NCI-H128 (cell line): ENCODE measurements around the gene MS4A5.

Experiments used
- DNase-seq: peaks from one replicate; lab custom pipeline; 2025; ENCODE audit not compliant: unreplicated experiment; lab: John Stamatoyannopoulos, UW

MS4A5 gene

GRCh38 chr11:60477035-60477445 lies 47.7 kb downstream of the MS4A5 start:
- DNase-seq: no peak

- DNase-seq: no peak
Measured at GRCh38 chr11:60482361-60482760, 53.0 kb downstream of the MS4A5 start.

GRCh38 chr11:60485987-60486386 lies 56.6 kb downstream of the MS4A5 start:
- no peak for DNase-seq

GRCh38 chr11:60492488-60493009 lies 63.2 kb downstream of the MS4A5 start, which contains the start of gene MS4A12:
Gene MS4A12, plus strand, starts transcription at chr11:60492778. Its CDS starts 4,541 bp downstream, at chr11:60497319.
- no peak for DNase-seq

- DNase-seq: no peak
Measured at GRCh38 chr11:60493454-60493853, 64.1 kb downstream of the MS4A5 start.
